IgD-negative memory B cell (primary cell): Measurements from ENCODE around the gene CYP19A1. TPM values are rescaled to one million over a fixed set of nuclear protein-coding genes. Genes with fewer than 3 reads are reported as not detected.
A peak's percentile ranks its signal among the peaks of the same experiment; 100 is the strongest.

Source experiments
- H3K27ac Mint-ChIP-seq, 3 donors: one replicate each; pipeline ENCODE4 v1.8.0; 2020 to 2022; ENCODE audit warnings: mild to moderate bottlenecking in 3 of 3, mixed read lengths in 3 of 3, moderate library complexity in 1 of 3
- H3K27me3 Mint-ChIP-seq: one replicate; pipeline ENCODE4 v1.8.0; 2021; ENCODE audit warnings: mixed read lengths
- H3K36me3 Mint-ChIP-seq: one replicate; pipeline ENCODE4 v1.8.0; 2020; ENCODE audit warnings: mild to moderate bottlenecking, mixed read lengths
- H3K4me1 Mint-ChIP-seq, 3 donors: one replicate each; pipeline ENCODE4 v1.8.0; 2020 to 2022; ENCODE audit warnings: mixed read lengths in 3 of 3, mild to moderate bottlenecking in 1 of 3
- H3K4me3 Mint-ChIP-seq, 4 donors: one replicate each; pipeline ENCODE4 v1.8.0; 2020 to 2022; ENCODE audit warnings: mild to moderate bottlenecking in 4 of 4, mixed read lengths in 4 of 4, moderate library complexity in 3 of 4
- H3K9me3 Mint-ChIP-seq, 3 donors: one replicate each; pipeline ENCODE4 v1.8.0; 2020 to 2021; ENCODE audit warnings: mixed read lengths in 3 of 3, mild to moderate bottlenecking in 1 of 3
- polyA plus RNA-seq: library from polyadenylated mRNA; unstranded; fragments of 300-500 nt; fragmentation: Illumina TruSeq; gene quantifications from one replicate; pipeline ENCODE4 v1.2.3, GENCODE V29; 2021

The CYP19A1 gene
- polyA plus RNA-seq, 1 donor from 2014 or later: not detected

- Mint-ChIP-seq H3K4me1 (no peaks in the 10 kb centered on the region), H3K27ac (no peak overlapping the region), H3K9me3 (no peaks in the 10 kb centered on the region), H3K27me3 (no peaks in the 10 kb centered on the region), H3K36me3 (no peaks in the 10 kb centered on the region), H3K4me3 (no peak overlapping the region)
Measured at GRCh38 chr15:51368751-51369450, 30.5 kb upstream of the CYP19A1 start.

DNA sequence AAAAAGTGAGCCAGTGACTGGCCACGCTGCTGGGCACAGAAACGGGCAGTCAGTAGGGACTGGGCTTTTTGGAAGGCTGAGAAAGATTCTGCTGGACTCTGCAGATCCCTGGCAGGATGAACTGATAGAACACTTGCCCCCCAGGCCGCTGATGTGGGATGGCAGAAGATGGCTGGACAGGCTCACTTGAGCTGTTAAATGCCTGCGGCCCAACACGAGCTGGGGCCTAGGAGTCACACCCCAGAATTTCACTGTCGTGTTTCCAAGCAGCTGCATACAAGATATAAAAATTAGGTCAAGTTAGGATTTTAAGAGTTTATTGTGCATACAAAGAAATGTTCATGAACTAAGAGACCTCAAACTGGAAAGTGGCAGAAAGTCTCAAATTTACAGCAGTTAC lies 29.9 kb upstream of the CYP19A1 start:
- Mint-ChIP-seq H3K4me3 (no peak overlapping the region), H3K36me3 (no peaks in the 10 kb centered on the region), H3K4me1 (no peaks in the 10 kb centered on the region), H3K27me3 (no peaks in the 10 kb centered on the region), H3K9me3 (no peaks in the 10 kb centered on the region), H3K27ac (no peak overlapping the region)

GRCh38 chr15:51367322-51367976 lies 29.1 kb upstream of the CYP19A1 start:
- Mint-ChIP-seq H3K36me3 (no peaks in the 10 kb centered on the region), H3K4me3 (no peak overlapping the region), H3K27ac (no peak overlapping the region), H3K4me1 (no peaks in the 10 kb centered on the region), H3K9me3 (no peaks in the 10 kb centered on the region), H3K27me3 (no peaks in the 10 kb centered on the region)

GRCh38 chr15:51366920-51367319 lies 28.5 kb upstream of the CYP19A1 start:
- no peaks in the 10 kb centered on the region for H3K36me3 Mint-ChIP-seq
- H3K27me3 Mint-ChIP-seq: no peaks in the 10 kb centered on the region
- H3K9me3 Mint-ChIP-seq: no peaks in the 10 kb centered on the region
- H3K4me3 Mint-ChIP-seq: no peak overlapping the region
- no peaks in the 10 kb centered on the region for H3K4me1 Mint-ChIP-seq
- H3K27ac Mint-ChIP-seq: no peak overlapping the region

DNA sequence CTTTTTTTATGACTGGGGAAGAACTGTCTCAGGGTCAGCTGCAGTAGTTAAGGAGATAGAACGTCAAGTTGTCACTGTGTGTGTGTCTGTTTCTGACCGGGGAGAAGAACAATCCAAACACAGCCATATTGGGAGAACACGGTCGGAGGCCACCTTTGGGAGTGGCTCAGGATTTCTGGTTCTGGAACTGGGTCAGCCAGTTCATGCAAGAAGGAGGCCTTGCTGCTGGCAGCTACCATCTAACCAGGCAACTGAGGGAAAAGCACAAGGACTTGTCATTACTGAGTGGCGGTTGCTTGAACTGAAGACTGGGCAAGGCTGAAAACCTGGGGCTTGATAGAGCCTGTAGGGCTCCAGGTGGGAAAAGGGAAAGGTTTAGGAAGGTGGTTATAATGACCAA lies 27.7 kb upstream of the CYP19A1 start:
- Mint-ChIP-seq H3K27me3 (no peaks in the 10 kb centered on the region), H3K4me3 (no peak overlapping the region), H3K9me3 (no peaks in the 10 kb centered on the region), H3K27ac (no peak overlapping the region), H3K4me1 (no peaks in the 10 kb centered on the region), H3K36me3 (no peaks in the 10 kb centered on the region)

DNA sequence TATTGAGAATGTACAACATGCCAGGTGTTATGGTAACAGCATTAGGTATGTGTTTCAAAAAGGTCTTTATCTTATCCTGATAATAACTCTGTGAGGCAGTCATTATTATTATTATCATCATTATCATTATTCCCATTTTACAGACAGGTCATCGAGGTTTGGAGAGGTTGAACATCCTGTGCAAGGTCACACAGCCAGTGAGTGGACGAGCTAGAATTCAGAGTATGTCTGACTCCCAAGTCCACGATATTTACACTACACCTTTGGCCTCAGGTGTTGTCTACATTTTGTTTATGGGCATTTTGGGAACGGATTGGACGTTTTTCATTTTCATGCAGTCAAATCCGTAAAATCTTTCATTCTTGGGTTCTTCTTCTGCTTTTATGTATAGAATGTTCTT lies 27.0 kb upstream of the CYP19A1 start:
- no peaks in the 10 kb centered on the region for H3K27me3 Mint-ChIP-seq
- H3K9me3 Mint-ChIP-seq: no peaks in the 10 kb centered on the region
- no peak overlapping the region for H3K27ac Mint-ChIP-seq
- no peak overlapping the region for H3K4me3 Mint-ChIP-seq
- H3K4me1 Mint-ChIP-seq: no peaks in the 10 kb centered on the region
- H3K36me3 Mint-ChIP-seq: no peaks in the 10 kb centered on the region

DNA sequence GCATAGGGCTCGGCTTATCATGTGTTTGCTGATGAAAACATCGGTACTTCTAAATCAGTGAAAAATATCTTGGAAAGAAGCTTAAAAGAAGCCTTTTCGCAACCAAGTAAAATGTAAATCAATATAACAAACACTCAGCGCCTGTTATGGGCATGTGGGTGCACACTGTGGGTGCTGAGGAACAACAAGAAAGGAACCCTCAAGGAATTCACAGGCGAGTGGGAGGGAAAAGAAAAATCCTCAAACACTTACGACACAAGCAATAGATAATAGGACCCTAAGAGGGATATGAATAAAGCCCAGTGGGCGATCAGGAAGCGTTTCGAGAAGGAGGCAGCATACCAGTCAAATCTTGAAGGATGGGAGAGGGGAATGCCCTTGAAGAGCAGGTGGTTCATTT lies 25.0 kb upstream of the CYP19A1 start:
- H3K27me3 Mint-ChIP-seq: no peaks in the 10 kb centered on the region
- H3K27ac Mint-ChIP-seq: no peak overlapping the region
- H3K4me3 Mint-ChIP-seq: no peak overlapping the region
- no peaks in the 10 kb centered on the region for H3K36me3 Mint-ChIP-seq
- no peaks in the 10 kb centered on the region for H3K4me1 Mint-ChIP-seq
- H3K9me3 Mint-ChIP-seq: no peaks in the 10 kb centered on the region

DNA sequence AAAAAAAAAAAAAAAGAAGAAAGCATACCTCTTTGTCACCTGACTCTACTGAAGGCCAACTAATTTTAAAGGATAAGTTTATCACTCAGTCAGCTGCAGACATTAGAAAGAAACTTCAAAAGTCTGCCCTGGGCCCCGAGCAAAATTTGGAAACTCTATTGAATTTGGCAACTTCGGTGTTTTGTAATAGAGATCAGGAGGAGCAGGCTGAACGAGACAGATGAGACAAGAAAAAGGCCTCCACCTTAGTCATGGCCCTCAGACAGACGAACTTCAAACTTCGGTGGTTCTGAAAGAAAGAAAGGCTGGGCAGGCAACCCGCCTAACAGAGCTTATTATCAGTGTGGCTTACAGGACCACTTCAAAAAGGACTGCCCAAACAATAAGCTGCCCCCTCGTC lies 21.6 kb upstream of the CYP19A1 start:
- Mint-ChIP-seq H3K27ac (no peak overlapping the region), H3K4me1 (peaks cover 0 to 7% (median 2%) of the 10 kb centered on the region in 3 donors), H3K27me3 (no peaks in the 10 kb centered on the region), H3K36me3 (no peaks in the 10 kb centered on the region), H3K4me3 (no peak overlapping the region), H3K9me3 (no peaks in the 10 kb centered on the region)

DNA sequence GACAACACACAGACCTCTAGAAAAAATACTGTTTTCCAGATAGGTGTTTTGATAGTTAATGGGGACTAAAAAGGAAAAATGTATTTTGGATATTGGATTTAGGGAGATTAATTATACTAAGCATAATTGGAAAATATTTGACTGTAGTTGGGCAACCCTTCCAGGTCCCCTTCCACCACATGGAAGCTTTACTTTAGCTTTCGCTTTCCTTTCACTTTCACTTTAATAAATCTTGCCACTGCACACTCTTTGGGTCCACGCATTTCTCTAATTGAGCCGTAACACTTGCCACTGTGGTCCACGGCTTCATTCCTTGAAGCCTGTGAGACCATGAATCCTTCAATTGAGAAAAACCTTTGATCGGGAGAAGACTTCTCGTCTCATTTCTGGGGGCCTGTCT lies 18.6 kb upstream of the CYP19A1 start:
- no peaks in the 10 kb centered on the region for H3K36me3 Mint-ChIP-seq
- no peaks in the 10 kb centered on the region for H3K9me3 Mint-ChIP-seq
- peaks cover 0 to 7% (median 2%) of the 10 kb centered on the region in 3 donors for H3K4me1 Mint-ChIP-seq
- H3K4me3 Mint-ChIP-seq: no peak overlapping the region
- H3K27me3 Mint-ChIP-seq: no peaks in the 10 kb centered on the region
- no peak overlapping the region for H3K27ac Mint-ChIP-seq

DNA sequence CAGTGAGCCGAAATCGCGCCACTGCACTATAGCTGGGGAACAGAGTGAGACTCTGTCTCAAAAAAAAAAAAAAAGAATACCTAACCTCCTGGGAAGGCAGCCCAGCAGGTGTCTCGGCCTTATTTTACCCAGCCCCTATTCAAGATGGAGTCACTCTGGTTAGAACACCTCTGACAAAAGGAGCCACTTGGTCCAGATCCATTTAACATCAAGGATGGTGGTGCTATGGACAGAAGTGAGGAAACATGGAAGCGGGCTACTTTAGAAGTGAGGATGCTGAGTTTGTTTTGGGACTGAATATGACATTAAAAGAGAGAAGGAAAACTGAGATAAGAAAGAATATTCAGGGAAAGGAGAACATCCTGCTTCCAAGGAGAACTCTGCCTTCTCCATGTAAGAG lies 17.8 kb upstream of the CYP19A1 start:
- Mint-ChIP-seq H3K4me3 (no peak overlapping the region), H3K4me1 (peaks cover 0 to 7% (median 2%) of the 10 kb centered on the region in 3 donors), H3K9me3 (no peaks in the 10 kb centered on the region), H3K27ac (no peak overlapping the region), H3K27me3 (peaks cover 2% of the 10 kb centered on the region), H3K36me3 (no peaks in the 10 kb centered on the region)

- H3K27me3 Mint-ChIP-seq: peaks cover 2% of the 10 kb centered on the region
- H3K36me3 Mint-ChIP-seq: no peaks in the 10 kb centered on the region
- H3K27ac Mint-ChIP-seq: no peak overlapping the region
- H3K4me3 Mint-ChIP-seq: no peak overlapping the region
- peaks cover 0 to 7% (median 2%) of the 10 kb centered on the region in 3 donors for H3K4me1 Mint-ChIP-seq
- no peaks in the 10 kb centered on the region for H3K9me3 Mint-ChIP-seq
Measured at GRCh38 chr15:51355096-51355495, 16.7 kb upstream of the CYP19A1 start.

- H3K36me3 Mint-ChIP-seq: no peaks in the 10 kb centered on the region
- no peaks in the 10 kb centered on the region for H3K9me3 Mint-ChIP-seq
- H3K27ac Mint-ChIP-seq: no peak overlapping the region
- H3K27me3 Mint-ChIP-seq: peaks cover 5% of the 10 kb centered on the region
- peaks cover 0 to 7% (median 2%) of the 10 kb centered on the region in 3 donors for H3K4me1 Mint-ChIP-seq
- no peak overlapping the region for H3K4me3 Mint-ChIP-seq
Measured at GRCh38 chr15:51353976-51354375, 15.6 kb upstream of the CYP19A1 start.

DNA sequence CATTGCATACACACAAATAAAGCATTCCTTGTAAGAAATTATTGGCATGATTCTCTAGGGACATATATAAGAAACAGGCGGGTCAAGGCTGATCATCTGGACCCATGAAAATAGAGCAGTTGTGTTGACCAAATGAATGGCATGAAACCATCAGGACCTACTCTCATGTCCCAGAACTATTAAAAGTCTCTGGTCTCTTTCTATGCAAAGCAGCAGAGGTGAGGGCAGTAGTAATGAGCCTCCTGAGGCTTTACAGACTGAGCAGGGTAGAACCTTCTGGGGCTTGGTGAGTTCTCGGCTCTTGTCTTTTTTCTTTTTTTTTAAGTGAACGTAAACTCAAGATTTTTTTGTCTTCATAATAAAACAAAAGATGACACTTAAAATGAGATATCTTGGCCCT lies 12.3 kb upstream of the CYP19A1 start:
- H3K4me3 Mint-ChIP-seq: no peak overlapping the region
- peaks cover 0 to 5% (median 5%) of the 10 kb centered on the region in 3 donors for H3K4me1 Mint-ChIP-seq
- H3K9me3 Mint-ChIP-seq: no peaks in the 10 kb centered on the region
- H3K36me3 Mint-ChIP-seq: no peaks in the 10 kb centered on the region
- H3K27ac Mint-ChIP-seq: peak overlapping the region in 1 of 3 donors; percentile 47
- H3K27me3 Mint-ChIP-seq: peaks cover 5% of the 10 kb centered on the region

DNA sequence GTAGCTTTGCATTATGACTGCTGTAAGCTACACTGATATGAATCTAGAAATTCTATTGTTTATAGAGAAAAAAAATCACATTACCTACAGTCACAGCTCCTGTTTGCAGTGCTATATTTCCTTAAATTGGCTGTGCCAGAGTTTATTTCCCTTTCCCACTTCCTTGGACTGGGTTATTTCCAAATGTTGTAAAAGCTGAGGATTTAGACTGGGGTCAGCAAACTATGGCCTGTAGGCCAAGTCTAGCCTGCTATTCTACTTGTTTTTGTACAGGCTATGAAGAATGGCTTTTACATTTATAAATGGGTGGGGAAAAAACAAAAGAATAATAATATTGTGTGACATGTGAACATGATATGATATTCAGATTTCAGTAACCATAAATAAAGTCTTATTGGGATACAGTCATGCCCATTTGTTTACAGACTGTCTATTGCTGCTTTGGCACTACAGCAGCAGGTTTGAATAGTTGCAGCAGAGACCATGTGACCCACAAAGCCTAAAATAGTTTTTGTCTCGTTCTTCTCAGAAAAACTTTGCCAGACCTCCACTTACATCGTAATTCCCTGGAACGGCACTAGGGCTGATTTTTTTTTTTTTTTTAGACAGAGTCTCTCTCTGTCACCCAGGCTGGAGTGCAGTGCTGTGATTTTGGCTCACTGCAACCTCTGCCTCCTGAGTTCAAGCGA lies 10.9 kb upstream of the CYP19A1 start:
- H3K4me1 Mint-ChIP-seq: peaks cover 0 to 5% (median 5%) of the 10 kb centered on the region in 3 donors
- H3K9me3 Mint-ChIP-seq: no peaks in the 10 kb centered on the region
- H3K36me3 Mint-ChIP-seq: no peaks in the 10 kb centered on the region
- H3K27me3 Mint-ChIP-seq: peaks cover 5% of the 10 kb centered on the region
- no peak overlapping the region for H3K4me3 Mint-ChIP-seq
- no peak overlapping the region for H3K27ac Mint-ChIP-seq

GRCh38 chr15:51348688-51349087 lies 10.3 kb upstream of the CYP19A1 start:
- Mint-ChIP-seq H3K27me3 (peaks cover 5% of the 10 kb centered on the region), H3K9me3 (no peaks in the 10 kb centered on the region), H3K36me3 (no peaks in the 10 kb centered on the region), H3K4me1 (peaks cover 0 to 5% (median 5%) of the 10 kb centered on the region in 3 donors), H3K27ac (no peak overlapping the region), H3K4me3 (peak overlapping the region in 1 of 4 donors; percentile 60)
